Measurements from ENCODE around the gene FLNC.

The FLNC gene

DNA sequence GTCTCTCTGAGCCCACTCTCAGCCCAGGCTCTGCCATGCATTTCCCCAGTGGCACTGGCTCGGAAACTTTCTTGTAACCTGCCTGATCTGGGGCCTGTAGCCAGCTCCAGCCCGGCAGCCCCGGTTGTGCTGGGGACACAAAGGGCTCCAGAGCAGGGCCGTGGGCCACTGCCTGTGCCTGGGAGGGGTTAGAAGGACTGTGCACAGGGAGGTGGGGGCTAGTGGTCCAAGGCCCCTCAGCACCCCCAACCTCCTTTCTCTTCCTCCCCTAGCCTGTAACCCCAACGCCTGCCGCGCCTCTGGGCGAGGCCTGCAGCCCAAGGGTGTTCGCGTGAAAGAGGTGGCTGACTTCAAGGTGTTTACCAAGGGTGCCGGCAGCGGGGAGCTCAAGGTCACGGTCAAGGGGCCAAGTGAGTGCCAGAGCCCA lies 9.6 kb downstream of the FLNC start:
- Mint-ChIP-seq H3K9me3 (no peaks in the 10 kb centered on the region), H3K27me3 (ENCODE audit: low read depth) (peaks cover 3% of the 10 kb centered on the region), H3K36me3 (ENCODE audit: low read depth) (peaks cover 41% of the 10 kb centered on the region), H3K4me3 (no peak overlapping the region), H3K4me1 (peaks cover 15% of the 10 kb centered on the region), H3K27ac (peak overlapping the region in 1 of 3 experiments; percentile 45)
- TF ChIP-seq, protein P1, sequence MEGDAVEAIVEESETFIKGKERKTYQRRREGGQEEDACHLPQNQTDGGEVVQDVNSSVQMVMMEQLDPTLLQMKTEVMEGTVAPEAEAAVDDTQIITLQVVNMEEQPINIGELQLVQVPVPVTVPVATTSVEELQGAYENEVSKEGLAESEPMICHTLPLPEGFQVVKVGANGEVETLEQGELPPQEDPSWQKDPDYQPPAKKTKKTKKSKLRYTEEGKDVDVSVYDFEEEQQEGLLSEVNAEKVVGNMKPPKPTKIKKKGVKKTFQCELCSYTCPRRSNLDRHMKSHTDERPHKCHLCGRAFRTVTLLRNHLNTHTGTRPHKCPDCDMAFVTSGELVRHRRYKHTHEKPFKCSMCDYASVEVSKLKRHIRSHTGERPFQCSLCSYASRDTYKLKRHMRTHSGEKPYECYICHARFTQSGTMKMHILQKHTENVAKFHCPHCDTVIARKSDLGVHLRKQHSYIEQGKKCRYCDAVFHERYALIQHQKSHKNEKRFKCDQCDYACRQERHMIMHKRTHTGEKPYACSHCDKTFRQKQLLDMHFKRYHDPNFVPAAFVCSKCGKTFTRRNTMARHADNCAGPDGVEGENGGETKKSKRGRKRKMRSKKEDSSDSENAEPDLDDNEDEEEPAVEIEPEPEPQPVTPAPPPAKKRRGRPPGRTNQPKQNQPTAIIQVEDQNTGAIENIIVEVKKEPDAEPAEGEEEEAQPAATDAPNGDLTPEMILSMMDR (IDR thresholded peaks at IDR 0.05; ENCODE audit: unreplicated experiment in 3 of 3): no peak

DNA sequence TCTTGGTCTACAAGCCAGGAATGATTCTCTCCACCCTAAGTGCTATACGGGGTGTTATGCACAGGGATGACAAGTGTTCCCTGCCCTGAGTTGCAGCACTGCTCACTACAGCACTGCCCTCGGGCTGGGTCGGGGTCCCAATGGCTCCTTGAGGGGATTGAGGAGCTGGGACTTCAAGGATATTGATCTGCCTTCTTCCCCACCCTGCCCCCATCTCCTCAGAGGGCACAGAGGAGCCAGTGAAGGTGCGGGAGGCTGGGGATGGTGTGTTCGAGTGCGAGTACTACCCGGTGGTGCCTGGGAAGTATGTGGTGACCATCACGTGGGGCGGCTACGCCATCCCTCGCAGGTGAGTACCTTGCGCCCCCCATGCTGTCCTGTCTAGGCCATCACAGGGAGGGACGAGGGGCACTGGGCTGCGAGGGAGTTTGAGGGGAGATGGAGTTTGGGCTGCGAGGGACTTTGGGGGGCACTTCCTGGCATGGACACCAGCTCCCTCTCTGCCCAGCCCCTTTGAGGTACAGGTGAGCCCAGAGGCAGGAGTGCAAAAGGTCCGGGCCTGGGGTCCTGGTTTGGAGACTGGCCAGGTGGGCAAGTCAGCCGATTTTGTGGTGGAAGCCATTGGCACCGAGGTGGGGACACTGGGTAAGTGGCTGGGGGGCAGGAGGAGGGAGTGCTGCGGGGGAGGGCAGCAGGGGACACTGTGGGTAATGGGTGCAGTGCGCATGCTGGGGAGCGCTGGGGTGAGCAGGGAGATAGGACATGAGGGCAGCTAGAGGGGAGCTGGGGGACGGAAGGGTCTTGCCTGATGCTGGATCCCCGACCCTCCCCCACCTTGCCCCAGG lies 10.3 kb downstream of the FLNC start:
- peaks cover 11% of the 10 kb centered on the region for H3K4me1 Mint-ChIP-seq
- H3K36me3 Mint-ChIP-seq (ENCODE audit: low read depth): peaks cover 43% of the 10 kb centered on the region
- H3K4me3 Mint-ChIP-seq: no peak overlapping the region
- no peaks in the 10 kb centered on the region for H3K9me3 Mint-ChIP-seq
- no peak overlapping the region for H3K27ac Mint-ChIP-seq
- H3K27me3 Mint-ChIP-seq (ENCODE audit: low read depth): peaks cover 3% of the 10 kb centered on the region
- TF ChIP-seq, protein P1 (IDR thresholded peaks at IDR 0.05; ENCODE audit: unreplicated experiment in 3 of 3): no peak

DNA sequence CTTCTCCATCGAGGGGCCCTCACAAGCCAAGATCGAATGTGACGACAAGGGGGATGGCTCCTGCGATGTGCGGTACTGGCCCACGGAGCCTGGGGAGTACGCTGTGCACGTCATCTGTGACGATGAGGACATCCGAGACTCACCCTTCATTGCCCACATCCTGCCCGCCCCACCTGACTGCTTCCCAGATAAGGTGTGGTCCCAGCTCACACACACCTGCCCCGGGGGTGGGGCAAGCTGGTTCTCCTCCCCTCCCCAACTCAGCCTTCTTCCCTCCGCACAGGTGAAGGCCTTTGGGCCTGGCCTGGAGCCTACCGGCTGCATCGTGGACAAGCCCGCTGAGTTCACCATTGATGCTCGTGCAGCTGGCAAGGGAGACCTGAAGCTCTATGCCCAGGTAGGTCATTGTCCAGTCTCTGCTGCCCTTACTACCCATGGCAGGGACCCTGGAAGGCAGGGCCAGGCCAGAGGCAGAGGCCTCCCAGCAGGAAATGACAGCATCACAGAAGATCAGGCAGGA lies 11.0 kb downstream of the FLNC start:
- Mint-ChIP-seq H3K36me3 (ENCODE audit: low read depth) (peaks cover 40% of the 10 kb centered on the region), H3K27ac (no peak overlapping the region), H3K9me3 (no peaks in the 10 kb centered on the region), H3K27me3 (ENCODE audit: low read depth) (peaks cover 3% of the 10 kb centered on the region), H3K4me3 (no peak overlapping the region), H3K4me1 (peaks cover 4% of the 10 kb centered on the region)
- TF ChIP-seq, protein P1 (IDR thresholded peaks at IDR 0.05; ENCODE audit: unreplicated experiment in 3 of 3): no peak

DNA sequence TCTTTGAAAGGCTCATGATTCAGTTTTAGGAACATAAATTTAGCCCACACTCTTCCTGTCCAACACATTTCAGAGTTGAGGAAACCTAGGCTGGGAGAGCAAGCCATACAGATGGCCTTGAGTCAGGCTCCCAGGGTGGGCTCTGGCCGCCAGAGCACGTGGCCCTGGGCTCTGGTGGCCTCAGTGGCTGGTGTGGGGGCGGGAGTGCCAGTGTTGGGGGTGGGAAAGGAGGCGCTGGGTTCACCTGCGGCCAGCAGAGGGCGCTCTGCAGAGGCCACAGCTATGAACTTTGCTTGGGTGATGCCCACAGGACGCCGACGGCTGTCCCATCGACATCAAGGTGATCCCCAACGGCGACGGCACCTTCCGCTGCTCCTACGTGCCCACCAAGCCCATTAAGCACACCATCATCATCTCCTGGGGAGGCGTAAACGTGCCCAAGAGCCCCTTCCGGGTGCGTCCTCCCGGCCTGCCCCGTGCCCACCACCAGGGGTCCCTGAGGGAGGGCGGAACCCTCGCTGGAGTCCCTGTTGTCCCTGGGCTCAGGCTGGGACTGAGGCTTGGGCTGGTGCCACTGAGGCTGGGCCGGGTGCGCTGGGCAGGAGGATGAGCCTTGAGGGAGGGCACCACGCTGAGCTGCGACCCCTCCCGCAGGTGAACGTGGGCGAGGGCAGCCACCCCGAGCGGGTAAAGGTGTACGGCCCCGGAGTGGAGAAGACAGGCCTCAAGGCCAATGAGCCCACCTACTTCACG lies 11.9 kb downstream of the FLNC start:
- TF ChIP-seq, protein P1 (IDR thresholded peaks at IDR 0.05; ENCODE audit: unreplicated experiment in 3 of 3): peak; percentile 54 to 68 (median 59)
- H3K4me1 Mint-ChIP-seq: no peaks in the 10 kb centered on the region
- no peaks in the 10 kb centered on the region for H3K9me3 Mint-ChIP-seq
- peaks cover 42% of the 10 kb centered on the region for H3K36me3 Mint-ChIP-seq (ENCODE audit: low read depth)
- H3K27me3 Mint-ChIP-seq (ENCODE audit: low read depth): peaks cover 3% of the 10 kb centered on the region
- no peak overlapping the region for H3K27ac Mint-ChIP-seq
- H3K4me3 Mint-ChIP-seq: no peak overlapping the region

DNA sequence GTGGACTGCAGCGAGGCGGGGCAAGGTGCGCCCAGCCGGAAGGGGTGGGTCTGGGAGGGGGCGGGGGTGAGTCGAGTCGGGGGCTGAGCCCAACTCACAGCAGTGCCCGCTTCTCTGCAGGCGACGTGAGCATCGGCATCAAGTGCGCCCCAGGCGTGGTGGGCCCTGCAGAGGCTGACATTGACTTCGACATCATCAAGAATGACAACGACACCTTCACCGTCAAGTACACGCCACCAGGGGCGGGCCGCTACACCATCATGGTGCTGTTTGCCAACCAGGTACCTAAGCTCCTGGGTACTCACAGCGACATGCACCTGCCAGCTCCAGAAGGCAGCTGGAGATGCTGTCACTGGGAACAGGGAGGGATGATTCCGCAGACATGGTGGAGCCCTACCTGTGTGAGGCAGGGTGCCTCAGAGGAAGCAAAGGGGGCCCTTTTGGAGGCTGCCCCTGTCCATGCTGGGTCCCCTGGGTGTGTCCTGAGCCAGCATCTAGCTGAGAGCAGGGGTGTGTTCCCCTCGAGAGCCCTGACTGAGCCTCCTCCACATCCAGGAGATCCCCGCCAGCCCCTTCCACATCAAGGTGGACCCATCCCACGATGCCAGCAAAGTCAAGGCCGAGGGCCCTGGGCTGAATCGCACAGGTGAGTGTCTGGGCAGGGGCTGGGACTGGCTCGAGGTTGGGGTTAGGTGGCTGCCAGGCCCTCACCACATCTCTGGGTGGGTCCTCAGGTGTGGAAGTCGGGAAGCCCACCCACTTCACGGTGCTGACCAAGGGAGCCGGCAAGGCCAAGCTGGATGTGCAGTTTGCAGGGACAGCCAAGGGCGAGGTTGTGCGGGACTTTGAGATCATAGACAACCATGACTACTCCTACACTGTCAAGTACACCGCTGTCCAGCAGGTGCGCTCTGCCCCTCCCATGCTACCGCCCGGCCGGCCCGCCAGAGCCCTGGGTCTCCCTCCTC lies 12.8 kb downstream of the FLNC start:
- TF ChIP-seq, protein P1 (IDR thresholded peaks at IDR 0.05; ENCODE audit: unreplicated experiment in 3 of 3): no peak
- Mint-ChIP-seq H3K4me3 (no peak overlapping the region), H3K27ac (no peak overlapping the region), H3K36me3 (ENCODE audit: low read depth) (peaks cover 42% of the 10 kb centered on the region), H3K27me3 (ENCODE audit: low read depth) (peaks cover 3% of the 10 kb centered on the region), H3K9me3 (no peaks in the 10 kb centered on the region), H3K4me1 (no peaks in the 10 kb centered on the region)
